SK-N-SH (cell line): ENCODE results near the gene CRTC2. TPM values are rescaled to one million over a fixed set of nuclear protein-coding genes. Genes with fewer than 3 reads are reported as not detected.
"Not testable (repeated sequence)": the region's sequence is repeated elsewhere in the genome, so short reads cannot be mapped to it uniquely, and the experiment has no call there.

Source experiments
- CTCF ChIA-PET: fragments of 300-600, 350-600 bp; formaldehyde crosslinking; extraction: SDS; loops from one replicate; lab custom pipeline; 2021; lab: Yijun Ruan, JAX
- POLR2A ChIA-PET: fragments of 350-600 bp; sonication (Branson Sonifier 250); formaldehyde crosslinking; extraction: SDS; loops from one replicate; lab custom pipeline; 2020; ENCODE audit warnings: antibody characterized with exemption, inconsistent platforms; lab: Yijun Ruan, JAX
- DNase-seq: peaks from one replicate; pipeline ENCODE4 v3.0.0; 2012
- H2AFZ ChIP-seq: fragments of 200-600 bp; sonication (generic); 2 replicates; pipeline ENCODE4 v1.8.1; 2016; ENCODE audit warnings: antibody characterized with exemption, mild to moderate bottlenecking, low read depth
- H3F3A ChIP-seq: fragments of 200-600 bp; sonication (generic); replicated peaks from 2 replicates; pipeline ENCODE3; 2016; ENCODE audit warnings: antibody characterized with exemption, mild to moderate bottlenecking; ENCODE audit not compliant: insufficient read depth
- H3K27ac ChIP-seq, 2 experiments: fragments of 200-500 bp in 1 of 2; fragments of 200-600 bp in 1 of 2; sonication (Bioruptor generic) in 1 of 2; sonication (generic), shearing (Covaris generic) in 1 of 2; 2 replicates each; pipeline versions ENCODE4 v1.5.1 to v1.6.1; 2014 to 2016; ENCODE audit warnings: low read depth in 2 of 2, inconsistent platforms in 1 of 2, low read length in 1 of 2, mild to moderate bottlenecking in 1 of 2, mixed read lengths in 1 of 2
- H3K27me3 ChIP-seq: fragments of 200-600 bp; sonication (generic), shearing (Covaris generic); 2 replicates; pipeline ENCODE4 v1.6.1; 2016; ENCODE audit warnings: mixed run types; ENCODE audit not compliant: insufficient read depth
- H3K36me3 ChIP-seq, 2 experiments: fragments of 200-500 bp in 1 of 2; fragments of 200-600 bp in 1 of 2; sonication (Bioruptor generic) in 1 of 2; sonication (generic) in 1 of 2; replicated peaks in 1 of 2; 2 replicates each; pipeline versions ENCODE3 to v1.5.1; 2014 to 2016; ENCODE audit warnings: low read length in 1 of 2, mild to moderate bottlenecking in 1 of 2; ENCODE audit not compliant: insufficient read depth in 2 of 2, control insufficient read depth in 1 of 2
- H3K4me1 ChIP-seq, 2 experiments: fragments of 200-500 bp in 1 of 2; fragments of 200-600 bp in 1 of 2; sonication (Bioruptor generic) in 1 of 2; sonication (generic), shearing (Covaris generic) in 1 of 2; 2 replicates each; pipeline versions ENCODE4 v1.5.1 to v1.6.1; 2014 to 2016; ENCODE audit warnings: low read depth in 1 of 2, low read length in 1 of 2, mixed run types in 1 of 2; ENCODE audit not compliant: insufficient read depth in 2 of 2, control insufficient read depth in 1 of 2
- H3K4me2 ChIP-seq: fragments of 200-600 bp; sonication (generic), shearing (Covaris generic); 2 replicates; pipeline ENCODE4 v1.6.1; 2017; ENCODE audit warnings: mixed run types
- H3K4me3 ChIP-seq, 2 experiments: fragments of 200-500 bp in 1 of 2; fragments of 200-600 bp in 1 of 2; sonication (Bioruptor generic) in 1 of 2; sonication (generic), shearing (Covaris generic) in 1 of 2; 2 replicates each; pipeline versions ENCODE4 v1.5.1 to v1.8.1; 2014 to 2016; ENCODE audit warnings: low read depth in 2 of 2, inconsistent platforms in 1 of 2, low read length in 1 of 2, mild to moderate bottlenecking in 1 of 2, mixed read lengths in 1 of 2, moderate library complexity in 1 of 2
- H3K79me2 ChIP-seq: fragments of 200-600 bp; sonication (generic); 2 replicates; pipeline ENCODE4 v1.8.1; 2017; ENCODE audit warnings: mild to moderate bottlenecking; ENCODE audit not compliant: insufficient read depth
- H3K9ac ChIP-seq: fragments of 200-600 bp; sonication (generic); 2 replicates; pipeline ENCODE4 v1.6.1; 2017; ENCODE audit warnings: mixed run types
- H3K9me2 ChIP-seq: fragments of 200-600 bp; sonication (generic); 2 replicates; pipeline ENCODE4 v1.6.1; 2017; ENCODE audit warnings: mixed run types
- H3K9me3 ChIP-seq: fragments of 200-600 bp; sonication (generic); 2 replicates; pipeline ENCODE4 v1.6.1; 2017; ENCODE audit warnings: mixed run types, mild to moderate bottlenecking, moderate library complexity
- H4K20me1 ChIP-seq: fragments of 200-600 bp; sonication (generic); 2 replicates; pipeline ENCODE4 v1.6.1; 2017; ENCODE audit warnings: mild to moderate bottlenecking, mixed run types; ENCODE audit not compliant: insufficient read depth
- ELF1 ChIP-seq: IDR thresholded peaks from 2 replicates; pipeline ENCODE4 v1.4.0; 2012
- EZH2phosphoT487 ChIP-seq: fragments of 200-600 bp; sonication (generic); IDR thresholded peaks from 2 replicates; pipeline ENCODE4 v1.6.1; 2017; ENCODE audit warnings: low read depth, mixed run types, mild to moderate bottlenecking, antibody characterized with exemption, moderate library complexity, borderline replicate concordance
- FOXJ3 ChIP-seq: sonication (generic); formaldehyde crosslinking; IDR thresholded peaks from 2 replicates; pipeline ENCODE4 v1.5.1; 2020; ENCODE audit warnings: mild to moderate bottlenecking, missing genetic modification reagents
- MAX ChIP-seq: IDR thresholded peaks from 2 replicates; pipeline ENCODE4 v1.4.0; 2012; ENCODE audit warnings: low read depth
- REST ChIP-seq: IDR thresholded peaks from 2 replicates; pipeline ENCODE4 v1.6.1; 2012; ENCODE audit warnings: mild to moderate bottlenecking, low read depth, low read length, moderate library complexity
- RFX5 ChIP-seq: IDR thresholded peaks from 2 replicates; pipeline ENCODE4 v1.6.1; 2012; ENCODE audit warnings: mild to moderate bottlenecking, improper control_type of control experiment, low read length
- SIN3A ChIP-seq: IDR thresholded peaks from 2 replicates; pipeline ENCODE4 v1.6.1; 2012; ENCODE audit warnings: low read depth, mild to moderate bottlenecking, low read length, moderate library complexity, borderline replicate concordance
- SMC3 ChIP-seq: IDR thresholded peaks from 2 replicates; pipeline ENCODE4 v1.6.1; 2012; ENCODE audit warnings: low read depth, low read length, improper control_type of control experiment
- TEAD4 ChIP-seq: IDR thresholded peaks from 2 replicates; pipeline ENCODE4 v1.4.0; 2012; ENCODE audit warnings: mild to moderate bottlenecking, borderline replicate concordance; ENCODE audit not compliant: insufficient read depth
- USF2 ChIP-seq: fragments of 150-350 bp; IDR thresholded peaks from 2 replicates; pipeline ENCODE4 v1.6.1; 2017; ENCODE audit warnings: antibody characterized with exemption, low read length, low read depth, borderline replicate concordance
- ZBTB33 ChIP-seq: IDR thresholded peaks from 2 replicates; pipeline ENCODE4 v1.4.0; 2012; ENCODE audit warnings: low read depth, borderline replicate concordance
- WGBS: methylation state at CpG from one replicate; pipeline ENCODE4 v1.1.6; 2017; ENCODE audit warnings: low lambda C conversion rate; 5-methylcytosine and 5-hydroxymethylcytosine counted together
- polyA plus RNA-seq, 3 experiments: library from polyadenylated mRNA; depleted of rRNA; stranded (reverse); fragments of >200 nt; gene quantifications; 2 replicates each; pipeline ENCODE4 v1.2.3, GENCODE V29; 2012

Gene CRTC2
- polyA plus RNA-seq, 1 of the 3 experiments (the other 2 are of a cell fraction): 25.5 TPM

- no peaks in the 10 kb centered on the region for H3K4me1 ChIP-seq
- no peak for DNase-seq
- H3K9ac ChIP-seq: no peak overlapping the region
- CTCF ChIA-PET: no interaction called here
- peak overlapping the region in 1 of 2 experiments; percentile 58; a peak in 1 of 4 replicates for H3K27ac ChIP-seq
- no peaks in the 10 kb centered on the region for H3K9me3 ChIP-seq
- peaks cover 50% of the 10 kb centered on the region for H4K20me1 ChIP-seq
- no peaks in the 10 kb centered on the region for H3K9me2 ChIP-seq
- H3F3A ChIP-seq: peaks cover 47% of the 10 kb centered on the region
- TF ChIP-seq ZBTB33: no peak
- TF ChIP-seq TEAD4: no peak
- TF ChIP-seq USF2: no peak
- no peak for TF ChIP-seq SMC3
- TF ChIP-seq ELF1: no peak
- TF ChIP-seq SIN3A: no peak
- no peak for TF ChIP-seq FOXJ3
- TF ChIP-seq RFX5: no peak
- TF ChIP-seq REST: no peak
- no peak for TF ChIP-seq EZH2phosphoT487
- no peak for TF ChIP-seq MAX
- TF ChIP-seq, all 33 proteins: peak for 0
- Histone ChIP-seq H2AFZ (no peak overlapping the region), H3K4me2 (no peak overlapping the region), H3K79me2 (peaks cover 100% of the 10 kb centered on the region), H3K36me3 (peaks cover 0 to 10% of the 10 kb centered on the region in 2 experiments), H3K27me3 (no peaks in the 10 kb centered on the region), H3K4me3 (no peak overlapping the region)
- 100% methylated on average over 1 of the region's 1 CpG for WGBS
- POLR2A ChIA-PET: no interaction called here
Measured at GRCh38 chr1:153906396-153906795, 52.0 kb downstream of the CRTC2 start.

- Histone ChIP-seq H4K20me1 (peaks cover 45% of the 10 kb centered on the region), H3K36me3 (peaks cover 0 to 10% of the 10 kb centered on the region in 2 experiments), H3K27ac (peak overlapping the region in 1 of 2 experiments; percentile 58; a peak in 2 of 4 replicates), H3F3A (peaks cover 43% of the 10 kb centered on the region), H3K79me2 (peaks cover 100% of the 10 kb centered on the region)
- H3K9me3 ChIP-seq, H3K9me2 ChIP-seq, H3K9ac ChIP-seq, H3K4me1 ChIP-seq, POLR2A ChIA-PET, CTCF ChIA-PET, H2AFZ ChIP-seq, H3K4me2 ChIP-seq, DNase-seq, H3K4me3 ChIP-seq, H3K27me3 ChIP-seq: not testable (repeated sequence)
- WGBS: 99% methylated on average over 8 of the region's 8 CpGs
Measured at GRCh38 chr1:153905908-153906307, 52.5 kb downstream of the CRTC2 start.
